HuH-7 (cell line): Measurements from ENCODE around the gene PDE4B.
"Not testable (repeated sequence)": the region's sequence is repeated elsewhere in the genome, so short reads cannot be mapped to it uniquely, and the experiment has no call there.

Source experiments
- DNase-seq: peaks from one replicate; pipeline ENCODE4 v3.0.0; 2011; ENCODE audit warnings: low spot score

PDE4B gene

DNA sequence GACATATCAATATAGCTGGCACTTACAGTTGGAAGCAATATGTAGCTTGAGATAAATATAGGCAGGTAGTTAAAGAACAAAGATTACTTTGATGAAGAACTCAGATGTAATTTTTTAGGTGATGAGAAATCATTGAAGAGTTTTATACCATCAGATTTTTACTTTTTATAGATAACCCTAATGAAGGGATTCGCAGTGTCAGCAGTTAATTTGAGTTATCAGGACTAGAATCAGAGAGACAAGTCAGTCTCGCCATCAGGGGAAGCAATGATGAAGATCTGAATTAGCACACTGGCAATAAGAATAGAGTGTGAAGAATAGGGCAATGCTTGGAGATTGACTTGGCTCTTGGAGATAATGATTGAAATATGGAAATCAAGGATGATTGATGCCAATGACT is 342.5 kb downstream of the PDE4B start:
- DNase-seq, result no peak

DNA sequence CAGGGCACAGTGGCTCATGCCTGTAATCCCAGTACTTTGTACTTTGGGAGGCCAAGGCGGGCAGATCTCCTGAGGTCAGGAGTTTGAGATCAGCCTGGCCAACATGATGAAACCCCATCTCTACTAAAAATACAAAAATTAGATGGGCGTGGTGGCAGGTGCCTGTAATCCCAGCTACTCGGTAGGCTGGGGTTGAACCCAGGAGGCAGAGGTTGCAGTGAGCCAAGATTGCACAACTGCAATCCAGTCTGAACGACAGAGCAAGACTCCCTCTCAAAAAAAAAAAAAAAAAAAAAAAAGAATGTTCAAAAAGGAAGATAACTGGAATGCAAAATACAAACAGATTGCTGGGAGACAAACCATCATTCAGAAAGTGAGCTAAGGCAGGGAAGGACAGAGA is 343.7 kb downstream of the PDE4B start:
- DNase-seq, result not testable (repeated sequence)

DNA sequence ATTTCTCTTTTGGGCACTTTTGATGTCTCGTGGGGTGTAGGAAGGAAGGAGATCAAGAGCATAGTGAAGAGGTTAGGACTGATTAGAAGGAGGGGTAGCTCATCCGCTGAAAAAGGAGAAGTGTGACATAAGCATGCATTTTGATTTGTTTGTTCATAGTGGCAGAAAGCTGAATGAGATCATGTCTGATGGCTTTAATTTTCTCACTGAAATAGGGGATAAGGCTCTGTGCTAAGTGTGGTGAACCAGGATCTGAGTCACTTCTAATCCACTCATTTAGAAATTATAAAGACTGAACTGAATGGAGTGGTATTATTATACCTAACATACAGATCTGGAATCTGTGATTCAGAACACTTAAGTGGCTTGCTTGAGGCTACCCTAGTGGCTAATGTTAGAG is 344.5 kb downstream of the PDE4B start:
- no peak for DNase-seq

DNA sequence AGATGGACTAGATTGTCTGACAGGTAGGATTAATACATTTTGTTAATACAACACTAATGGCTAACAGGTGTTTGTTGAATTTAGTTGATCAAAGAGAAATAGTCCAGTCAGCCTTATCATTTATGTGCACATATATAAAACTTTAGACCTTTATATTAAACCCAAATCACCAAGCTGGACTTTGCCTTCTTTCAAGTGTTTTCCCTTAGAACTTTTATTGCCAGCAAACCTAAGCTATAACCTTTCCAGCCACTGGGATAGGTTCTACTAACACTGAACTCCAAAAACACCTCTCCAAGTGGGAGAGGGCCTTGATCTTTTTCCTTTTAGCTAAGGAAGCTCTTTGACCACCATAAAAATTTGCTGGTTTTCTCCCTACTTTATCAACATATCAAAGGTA is 345.9 kb downstream of the PDE4B start:
- DNase-seq, result no peak

DNA sequence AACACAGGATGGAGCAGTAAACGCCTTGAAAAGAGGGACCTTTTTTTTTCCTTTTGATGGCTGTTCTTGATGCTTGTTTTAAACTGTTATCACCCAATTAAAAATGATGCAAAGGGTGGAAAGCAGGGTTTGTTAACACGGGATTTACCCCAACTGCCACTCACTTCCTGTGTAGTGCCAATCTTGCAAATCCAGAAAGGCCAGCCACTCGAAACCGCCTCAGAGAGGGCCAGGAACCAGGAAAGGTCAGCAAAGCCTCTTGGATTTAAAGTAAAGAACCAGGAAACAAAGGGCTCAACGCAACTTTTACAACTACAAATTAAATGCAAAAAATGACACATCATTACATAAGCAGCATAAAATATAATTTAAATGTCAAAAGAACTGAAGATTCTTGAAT is 347.4 kb downstream of the PDE4B start:
- no peak for DNase-seq

DNA sequence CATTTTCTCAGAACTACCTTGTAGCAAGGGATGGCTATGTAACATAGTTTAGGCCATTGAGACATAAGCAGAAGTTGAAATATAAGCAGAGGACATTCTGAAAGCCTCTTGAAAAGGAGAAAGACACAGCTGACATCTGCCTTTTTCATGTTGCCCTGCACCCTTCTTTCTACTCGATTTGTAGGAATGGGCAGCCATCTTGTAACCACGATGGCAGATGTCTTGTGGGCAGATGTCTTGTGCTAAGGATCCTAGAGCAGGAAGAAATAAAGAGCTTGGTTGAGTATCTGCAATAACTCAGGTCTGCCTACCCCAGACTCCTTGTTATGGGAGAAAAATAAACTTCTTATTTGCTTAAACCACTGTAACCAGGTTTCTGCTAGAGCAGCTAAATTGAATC is 351.0 kb downstream of the PDE4B start:
- DNase-seq, result no peak

DNA sequence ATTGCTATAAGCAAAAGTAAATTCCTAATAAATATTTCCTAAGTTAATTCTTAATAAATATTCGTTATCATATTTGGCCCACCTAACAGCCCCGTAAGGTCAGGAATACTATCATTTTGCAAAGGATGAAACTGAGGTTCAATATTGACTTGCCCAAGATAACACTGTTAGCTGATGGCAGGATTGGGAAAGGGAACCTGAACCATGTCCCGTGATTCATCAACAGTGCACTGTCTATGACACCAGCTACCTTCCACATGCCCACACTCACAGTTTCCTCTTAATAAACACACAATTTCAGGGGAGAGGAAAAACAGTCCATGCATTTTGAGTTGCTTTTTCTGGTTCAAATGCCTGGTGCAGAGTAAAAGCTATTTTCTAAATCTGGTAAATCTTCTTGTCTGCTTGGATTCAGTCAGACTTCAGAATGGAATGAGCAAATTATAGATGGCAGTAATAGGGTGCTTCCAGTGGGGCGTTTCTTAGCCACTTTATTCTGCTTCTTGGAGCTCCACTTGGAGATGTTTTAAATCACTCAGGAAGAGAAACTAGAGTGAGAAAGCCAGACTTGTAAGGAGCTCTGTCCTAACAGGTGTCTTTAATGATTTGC is 354.6 kb downstream of the PDE4B start:
- DNase-seq, result peak; percentile 19

DNA sequence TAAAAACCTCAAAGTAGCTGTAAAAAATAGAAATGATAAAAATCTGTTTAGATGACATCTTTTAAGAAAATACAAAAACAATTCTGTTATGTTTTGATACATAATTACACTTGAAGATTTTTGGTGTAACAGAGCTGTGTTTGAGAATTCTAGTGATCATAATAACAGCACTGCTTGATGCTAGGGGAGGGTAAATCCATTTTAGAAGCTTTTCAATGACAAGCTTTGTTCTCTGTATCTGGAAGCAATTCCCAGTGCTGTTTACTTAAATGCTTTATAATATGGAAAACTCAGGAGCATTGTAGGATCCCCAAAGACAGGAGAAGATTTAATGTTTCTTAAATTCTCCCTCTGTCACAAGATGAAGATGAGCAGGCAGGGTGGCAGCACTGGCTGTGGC is 359.3 kb downstream of the PDE4B start:
- no peak for DNase-seq

DNA sequence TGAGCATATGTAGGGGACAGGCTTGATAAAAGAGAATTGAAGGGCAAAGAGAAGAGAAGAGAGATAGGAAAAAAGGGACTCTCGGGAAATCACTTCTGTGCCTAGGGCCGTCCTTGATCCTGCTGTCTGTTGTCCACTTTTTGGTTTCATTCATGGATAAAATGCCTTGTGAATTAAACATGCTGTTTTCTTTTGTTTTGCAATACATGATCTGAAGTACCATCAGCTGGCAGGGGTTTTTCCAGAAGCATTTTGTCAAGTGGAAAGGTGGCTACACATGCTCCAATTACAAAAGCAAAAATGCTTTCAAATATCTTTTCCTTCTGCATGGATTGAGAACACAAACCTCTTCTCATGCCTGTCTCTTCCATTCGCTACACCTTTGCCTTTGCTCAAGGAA is 361.7 kb downstream of the PDE4B start:
- DNase-seq, result no peak

DNA sequence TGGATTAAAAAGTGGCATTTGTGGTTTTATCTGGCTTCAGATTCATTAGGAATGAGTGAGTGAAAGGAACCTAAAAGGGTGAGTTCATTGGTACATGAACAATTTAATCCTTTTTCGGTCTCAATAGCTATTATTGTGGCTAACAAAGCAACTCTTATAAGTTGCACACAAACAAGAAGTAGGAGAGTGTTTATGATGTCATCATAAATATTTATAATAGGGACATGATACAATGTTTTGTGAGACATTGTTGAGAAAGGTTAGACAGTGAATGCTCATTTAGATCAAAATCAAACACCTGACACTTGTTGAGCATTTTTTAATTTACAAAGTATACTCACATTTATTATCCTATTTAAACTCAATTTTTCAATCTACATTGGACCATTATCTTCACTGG is 363.4 kb downstream of the PDE4B start:
- DNase-seq, result no peak

DNA sequence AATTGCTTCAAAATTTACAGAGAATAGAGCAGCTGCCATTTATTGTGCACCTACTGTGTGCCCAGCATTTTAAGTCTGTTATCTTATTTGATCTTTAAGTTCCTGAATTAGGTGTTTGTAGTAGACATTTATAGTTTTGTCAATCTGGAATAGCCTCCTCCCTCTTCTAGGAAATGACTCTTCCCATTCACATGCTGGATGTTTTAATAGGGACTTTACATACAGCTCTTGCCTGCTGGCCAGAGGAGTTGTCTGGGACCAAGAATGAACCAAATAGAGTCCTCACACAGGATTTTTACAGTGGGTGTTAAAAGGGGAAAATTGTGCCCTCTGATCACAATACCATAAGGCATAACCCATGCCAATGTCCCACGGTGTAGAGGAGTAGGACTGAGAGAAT is 367.1 kb downstream of the PDE4B start:
- no peak for DNase-seq

DNA sequence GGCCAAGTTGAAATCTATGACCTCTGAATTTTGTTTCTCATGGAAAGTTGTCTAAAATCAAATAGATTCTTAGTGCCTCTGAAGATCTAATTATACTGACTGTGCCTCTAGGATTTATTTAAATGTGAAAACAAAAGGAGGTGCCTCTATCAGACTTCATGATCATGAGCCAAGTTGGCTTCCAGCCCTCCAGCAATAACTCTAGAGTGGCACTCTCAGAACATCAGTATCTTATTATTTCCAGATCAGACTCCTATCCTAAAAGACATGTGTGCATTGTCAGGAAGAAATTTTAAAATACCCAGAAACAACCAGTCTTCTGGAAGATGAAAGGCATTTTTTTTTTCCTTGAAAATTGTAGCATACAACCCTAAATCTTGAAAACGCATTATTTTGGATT is 368.0 kb downstream of the PDE4B start:
- no peak for DNase-seq

DNA sequence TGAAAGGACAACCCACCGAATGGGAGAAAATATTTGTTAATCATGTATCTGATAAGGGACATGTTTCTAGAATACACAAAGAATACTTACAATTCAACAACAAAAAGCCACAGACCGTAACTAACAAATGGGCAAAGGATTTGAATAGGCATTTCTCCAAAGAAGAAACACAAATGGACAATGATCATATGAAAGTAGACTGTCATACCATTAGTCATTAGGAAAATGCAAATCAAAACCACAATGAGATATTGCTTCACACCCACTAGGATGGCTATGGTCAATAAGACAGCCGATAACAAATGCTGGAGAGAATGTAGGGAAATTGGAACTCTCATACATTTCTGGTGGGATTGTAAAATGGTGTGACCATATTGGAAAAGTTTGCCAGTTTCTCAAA is 374.1 kb downstream of the PDE4B start:
- DNase-seq, result no peak

DNA sequence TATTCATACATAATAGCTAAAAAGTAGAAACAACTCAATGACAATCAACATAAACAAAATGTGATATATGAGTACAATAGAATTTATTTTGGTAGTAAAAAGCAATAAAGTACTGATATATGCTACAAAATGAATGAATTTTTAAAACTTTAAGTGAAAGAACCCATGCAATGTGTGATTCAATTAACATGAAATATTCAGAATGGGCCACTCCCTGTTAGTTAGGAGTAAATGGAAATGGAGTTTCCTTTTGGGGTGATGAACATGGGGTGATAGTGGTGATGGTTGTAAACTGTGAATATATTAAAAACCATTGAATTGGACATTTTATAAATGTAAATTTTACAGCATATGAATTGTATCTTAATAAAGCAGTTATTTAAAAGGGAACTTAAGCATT is 374.6 kb downstream of the PDE4B start:
- DNase-seq, result no peak

DNA sequence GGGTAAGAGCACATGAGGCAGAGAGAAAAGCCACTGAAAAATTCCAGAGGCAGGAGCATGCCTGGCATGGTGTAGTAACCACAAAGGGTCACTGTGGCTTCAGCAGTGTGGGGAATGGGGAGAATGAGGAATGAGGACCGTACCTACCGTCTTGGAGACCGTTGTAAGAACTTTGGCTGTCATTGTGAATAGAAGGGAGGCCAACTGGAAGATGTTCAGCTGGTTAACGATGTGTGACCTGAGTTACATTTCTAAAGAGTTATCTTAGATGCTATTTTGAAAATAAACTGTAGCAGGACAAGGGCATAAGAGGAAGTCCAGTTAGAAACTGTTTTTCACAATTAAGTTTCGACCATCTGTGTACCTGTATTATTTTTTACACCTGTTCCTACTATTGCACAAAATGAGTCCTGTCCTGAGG is 375.8 kb downstream of the PDE4B start:
- no peak for DNase-seq

DNA sequence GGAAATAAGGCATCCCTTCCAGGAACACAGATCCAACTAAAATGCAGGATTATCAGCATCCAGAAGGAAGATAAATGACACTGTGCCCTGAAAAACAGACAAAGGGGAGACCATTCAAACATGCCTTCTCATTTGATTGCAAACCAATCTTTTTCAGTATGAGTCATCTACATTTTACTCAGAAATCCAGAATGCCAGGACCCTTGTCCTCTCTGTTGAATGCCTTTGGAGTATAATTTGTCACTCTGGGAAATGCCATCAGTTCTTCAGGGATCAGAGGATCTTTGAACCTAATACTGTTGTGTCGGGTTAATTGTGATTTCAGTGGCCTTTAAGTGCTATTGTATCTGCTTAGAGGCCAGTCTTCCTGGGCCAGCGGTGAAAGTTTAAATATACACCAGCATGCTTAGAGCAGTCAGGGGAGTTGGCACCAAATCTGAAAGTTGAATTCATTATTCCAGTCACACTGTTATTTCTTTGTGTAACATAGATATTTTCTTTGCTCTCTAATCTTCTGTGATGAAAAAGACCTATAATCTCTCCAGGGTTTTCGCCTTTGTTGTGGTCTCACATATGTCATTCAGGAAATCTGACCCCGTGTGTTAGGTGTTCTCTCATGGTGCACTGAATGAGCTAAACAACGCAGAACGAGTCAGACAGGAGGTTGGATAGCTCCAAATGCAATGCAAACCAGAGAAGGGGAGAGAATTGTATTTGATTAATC is 376.4 kb downstream of the PDE4B start:
- no peak for DNase-seq

DNA sequence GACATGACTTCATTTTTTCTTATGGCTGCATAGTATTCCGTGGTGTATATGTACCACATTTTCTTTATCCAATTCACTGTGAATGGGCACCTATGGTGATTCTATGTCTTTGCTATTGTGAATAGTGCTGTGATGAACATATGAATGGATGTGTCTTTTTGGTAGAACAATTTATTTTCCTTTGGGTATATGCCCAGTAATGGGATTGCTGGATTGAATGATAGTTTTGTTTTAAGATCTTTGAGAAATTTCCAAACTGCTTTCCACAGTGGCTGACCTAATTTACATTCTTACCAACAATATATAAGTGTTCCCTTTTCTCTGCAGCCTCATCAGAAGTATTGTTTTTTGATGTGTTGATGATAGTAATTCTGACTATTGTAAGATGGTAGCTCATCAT is 379.6 kb downstream of the PDE4B start:
- no peak for DNase-seq

DNA sequence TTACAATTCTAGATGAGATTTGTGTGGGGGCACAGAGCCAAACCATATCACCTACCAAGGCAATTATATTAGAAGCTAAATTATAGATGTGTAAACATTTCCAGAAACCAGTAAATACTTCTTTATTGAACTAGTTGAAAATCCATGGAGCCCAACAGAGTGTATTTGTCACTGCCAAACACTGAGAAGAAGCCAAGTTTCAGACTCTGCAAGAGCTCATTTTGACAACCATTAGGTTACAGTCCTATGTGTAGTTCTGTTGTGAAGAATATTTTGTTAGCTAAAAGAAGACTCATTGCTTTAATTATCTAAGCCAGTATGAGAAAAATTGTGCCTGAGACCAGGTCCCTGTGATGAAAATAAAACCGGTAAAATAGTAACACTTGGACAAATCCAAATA is 382.4 kb downstream of the PDE4B start:
- DNase-seq, result no peak

DNA sequence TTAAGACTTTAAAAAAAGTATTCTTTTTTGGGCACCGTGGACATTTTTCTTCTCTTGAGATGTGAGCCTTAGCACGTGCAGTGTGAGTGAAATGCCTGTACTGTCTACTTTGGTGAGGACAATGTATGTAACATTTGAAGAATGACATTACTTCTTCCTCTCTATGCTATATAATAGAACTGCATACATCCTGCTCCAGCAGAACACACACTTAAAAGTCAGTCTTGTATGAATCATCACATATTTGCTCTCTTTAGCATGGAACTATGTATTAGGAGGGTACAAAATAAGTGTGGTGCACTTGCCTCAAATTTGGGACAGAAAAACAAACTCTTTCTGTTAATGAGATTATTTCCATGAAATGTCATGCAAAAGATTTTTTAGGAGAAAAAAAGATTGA is 382.9 kb downstream of the PDE4B start:
- DNase-seq, result no peak

DNA sequence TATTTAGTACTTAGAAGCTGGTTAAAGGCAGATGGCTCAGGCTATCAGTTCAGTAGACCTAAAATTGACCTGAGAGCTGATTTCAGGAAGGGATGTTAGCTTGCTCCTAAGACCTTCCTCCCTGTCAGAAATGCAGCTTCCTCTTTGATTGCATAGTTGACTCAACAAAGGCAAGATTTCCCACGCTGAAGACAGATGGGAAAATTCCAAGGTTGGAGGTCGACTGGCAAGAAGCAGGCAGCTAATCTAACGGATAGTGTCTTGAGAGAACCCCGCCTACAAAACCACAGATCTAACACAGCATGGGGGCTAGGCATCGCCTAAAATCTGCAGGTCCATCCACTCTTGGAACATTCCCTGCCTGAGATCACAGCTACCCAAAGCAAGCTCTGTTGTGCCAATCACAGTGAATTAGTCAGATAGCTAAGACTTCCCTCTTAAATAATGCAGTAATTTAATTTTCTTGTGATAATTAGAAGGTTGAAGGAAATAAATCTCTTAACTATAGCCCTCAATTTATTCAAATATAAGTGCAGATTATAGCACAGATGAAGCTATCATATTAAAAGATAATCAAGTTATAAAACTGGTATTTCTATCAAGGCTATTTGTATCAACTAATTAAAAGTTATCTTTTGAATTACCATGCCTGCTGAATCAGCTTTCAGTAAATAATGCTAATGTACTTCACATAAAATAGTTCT is 383.5 kb downstream of the PDE4B start:
- no peak for DNase-seq

DNA sequence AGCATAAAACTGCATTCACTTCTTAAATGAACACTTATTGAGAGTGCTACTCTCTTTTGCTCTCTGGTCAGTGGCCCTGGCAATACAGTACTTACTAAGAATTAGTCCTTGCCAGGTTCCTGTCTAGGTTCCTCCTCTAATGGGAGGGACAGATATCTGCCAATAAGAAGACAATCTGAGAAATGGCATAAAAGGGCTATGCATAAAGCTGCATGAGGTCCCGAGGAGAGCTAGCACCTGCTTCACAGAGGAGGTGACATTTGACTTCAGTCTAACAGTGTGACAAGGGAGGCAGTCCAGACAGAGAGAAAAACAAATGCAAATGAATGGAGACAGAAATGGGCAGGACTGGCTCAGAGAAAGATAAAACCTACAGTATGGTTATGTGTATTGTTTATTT is 384.1 kb downstream of the PDE4B start:
- no peak for DNase-seq

DNA sequence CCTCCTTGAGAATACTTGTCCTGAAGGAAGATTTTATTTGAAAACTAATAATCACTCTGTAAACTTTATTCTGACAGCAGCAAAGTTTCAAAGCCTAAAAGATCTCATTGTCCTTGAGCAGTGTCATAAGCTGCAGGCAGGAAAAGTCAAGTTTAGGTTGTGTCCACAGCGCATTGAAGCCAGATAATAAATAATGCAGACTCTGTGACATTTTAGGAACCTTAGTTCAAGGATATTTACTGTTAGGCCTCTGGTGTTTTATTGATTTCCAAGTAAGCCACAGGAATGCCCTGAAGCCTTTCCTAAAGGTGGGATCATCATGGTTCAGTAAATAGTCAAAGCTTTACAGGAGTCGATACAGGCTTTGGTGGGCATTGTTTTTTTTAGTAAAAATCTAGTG is 384.8 kb downstream of the PDE4B start:
- peak; percentile 7 for DNase-seq

DNA sequence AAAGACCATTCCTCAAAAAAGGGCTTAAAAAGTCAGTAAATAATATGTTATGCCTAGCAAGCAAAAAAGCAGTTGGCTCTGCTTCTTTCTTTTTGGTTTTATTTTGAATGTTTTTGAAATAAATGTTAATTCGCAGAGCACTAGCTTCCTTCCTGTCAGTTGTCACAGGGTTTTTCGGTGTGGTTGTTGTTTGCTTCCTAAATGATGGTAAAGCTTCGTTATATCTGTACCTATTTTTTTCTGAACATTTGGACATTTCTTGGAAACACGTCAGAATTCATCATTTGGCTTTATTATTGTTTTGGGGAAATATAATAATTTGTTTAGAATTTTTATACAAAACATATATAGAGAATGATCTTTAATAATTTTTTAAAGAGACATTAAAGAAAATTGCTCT is 389.3 kb downstream of the PDE4B start:
- DNase-seq, result no peak
